H1 (cell line): ENCODE data around the gene SAA2. TPM values are rescaled to one million over a fixed set of nuclear protein-coding genes. Genes with fewer than 3 reads are reported as not detected.

ENCODE experiments used
- CTCF ChIA-PET: fragments of 300-600 bp; sonication (Branson Sonifier 250); formaldehyde crosslinking; loops from one replicate; lab custom pipeline; 2021; ENCODE audit not compliant: partially characterized antibody; lab: Charles Lee
- POLR2A ChIA-PET: fragments of 300-600 bp; sonication (Branson Sonifier 250); formaldehyde crosslinking; loops from one replicate; lab custom pipeline; 2021; ENCODE audit warnings: inconsistent platforms; ENCODE audit not compliant: partially characterized antibody; lab: Charles Lee
- DNase-seq, 2 experiments: peaks; one replicate each; pipeline versions ENCODE4 v3.0.0 to v3.0.0-alpha.2; 2010 to 2022; ENCODE audit warnings: low spot score in 2 of 2, low read depth in 1 of 2, mixed read lengths in 1 of 2
- FAIRE-seq: peaks from 2 replicates; lab custom pipeline; 2011; peaks lifted over from hg19 to GRCh38; lab: Jason Lieb, UNC
- H2AFZ ChIP-seq: 2 replicates; pipeline ENCODE4 v1.8.1; 2012; ENCODE audit warnings: low read length, inconsistent platforms
- H2AK5ac ChIP-seq: 2 replicates; pipeline ENCODE4 v1.6.1; 2013; ENCODE audit warnings: low read depth, low read length
- H2BK120ac ChIP-seq: replicated peaks from 2 replicates; pipeline ENCODE3; 2013; ENCODE audit warnings: low read depth, low read length, inconsistent platforms
- H2BK12ac ChIP-seq: 2 replicates; pipeline ENCODE4 v1.6.1; 2013; ENCODE audit warnings: low read depth, low read length
- H2BK15ac ChIP-seq: 2 replicates; pipeline ENCODE4 v1.6.1; 2013; ENCODE audit warnings: low read length
- H2BK20ac ChIP-seq: 2 replicates; pipeline ENCODE4 v1.6.1; 2013; ENCODE audit warnings: low read length
- H2BK5ac ChIP-seq: 2 replicates; pipeline ENCODE4 v1.6.1; 2013; ENCODE audit warnings: low read depth, low read length
- H3K14ac ChIP-seq: 2 replicates; pipeline ENCODE4 v1.6.1; 2013; ENCODE audit warnings: inconsistent platforms; ENCODE audit not compliant: insufficient read length
- H3K18ac ChIP-seq: 2 replicates; pipeline ENCODE4 v1.6.1; 2013; ENCODE audit warnings: low read length; ENCODE audit errors: extremely low read depth
- H3K23ac ChIP-seq: 2 replicates; pipeline ENCODE4 v1.6.1; 2013; ENCODE audit warnings: inconsistent platforms; ENCODE audit not compliant: insufficient read length
- H3K23me2 ChIP-seq: 2 replicates; pipeline ENCODE4 v1.6.1; 2013; ENCODE audit warnings: low read depth, low read length
- H3K27ac ChIP-seq: 2 replicates; pipeline ENCODE4 v1.6.1; 2011; ENCODE audit warnings: low read depth, low read length, inconsistent platforms
- H3K27me3 ChIP-seq, 4 experiments: replicated peaks in 1 of 4; 1 replicate in 1 of 4; 2 replicates in 3 of 4; pipeline versions ENCODE4 v1.6.1 to v1.8.1; 2011 to 2013; ENCODE audit warnings: low read length in 3 of 4, mild to moderate bottlenecking in 3 of 4, inconsistent platforms in 2 of 4, mixed read lengths in 2 of 4, moderate library complexity in 1 of 4; ENCODE audit not compliant: control insufficient read depth in 3 of 4, insufficient read depth in 3 of 4; ENCODE audit errors: extremely low read depth in 1 of 4
- H3K36me3 ChIP-seq, 4 experiments: 2 replicates each; pipeline versions ENCODE4 v1.6.1 to v1.8.1; 2011 to 2013; ENCODE audit warnings: mild to moderate bottlenecking in 4 of 4, low read length in 3 of 4, moderate library complexity in 2 of 4, control low read depth in 1 of 4, inconsistent platforms in 1 of 4; ENCODE audit not compliant: insufficient read depth in 4 of 4, control insufficient read depth in 2 of 4
- H3K4ac ChIP-seq: replicated peaks from 2 replicates; pipeline ENCODE3; 2013; ENCODE audit warnings: low read length, low read depth, mixed read lengths, inconsistent platforms; ENCODE audit not compliant: insufficient read length
- H3K4me1 ChIP-seq, 4 experiments: replicated peaks in 1 of 4; 1 replicate in 1 of 4; 2 replicates in 3 of 4; pipeline versions ENCODE4 v1.6.1 to v1.8.1; 2011 to 2013; ENCODE audit warnings: low read length in 3 of 4, inconsistent platforms in 2 of 4, mixed read lengths in 1 of 4; ENCODE audit not compliant: insufficient read depth in 4 of 4, control insufficient read depth in 3 of 4
- H3K4me2 ChIP-seq, 2 experiments: 2 replicates each; pipeline versions ENCODE4 v1.6.1 to v1.8.1; 2011 to 2013; ENCODE audit warnings: low read depth in 2 of 2, low read length in 2 of 2, control low read depth in 1 of 2, inconsistent platforms in 1 of 2, mild to moderate bottlenecking in 1 of 2; ENCODE audit not compliant: insufficient read depth in 1 of 2
- H3K4me3 ChIP-seq, 4 experiments: fragments of 200-600, 300-600 bp in 1 of 4; sonication (generic), shearing (Covaris generic), sonication (Bioruptor Twin) in 1 of 4; 2 replicates each; pipeline versions ENCODE4 v1.5.1 to v1.8.1; 2011 to 2016; ENCODE audit warnings: low read length in 4 of 4, low read depth in 3 of 4, control low read depth in 2 of 4, inconsistent platforms in 2 of 4, mild to moderate bottlenecking in 2 of 4, mixed read lengths in 1 of 4, moderate library complexity in 1 of 4; ENCODE audit not compliant: insufficient read depth in 2 of 4; ENCODE audit errors: extremely low read depth in 1 of 4
- H3K56ac ChIP-seq: replicated peaks from 2 replicates; pipeline ENCODE3; 2013; ENCODE audit warnings: low read depth, mild to moderate bottlenecking, mixed read lengths, low read length, inconsistent platforms; ENCODE audit not compliant: insufficient read length
- H3K79me1 ChIP-seq: 2 replicates; pipeline ENCODE4 v1.6.1; 2013; ENCODE audit warnings: low read depth, low read length, control low read depth
- H3K79me2 ChIP-seq, 2 experiments: 2 replicates each; pipeline versions ENCODE4 v1.6.1 to v1.8.1; 2012 to 2013; ENCODE audit warnings: low read length in 2 of 2, mild to moderate bottlenecking in 2 of 2, inconsistent platforms in 1 of 2; ENCODE audit not compliant: insufficient read depth in 2 of 2, control insufficient read depth in 1 of 2
- H3K9ac ChIP-seq, 4 experiments: replicated peaks in 1 of 4; 1 replicate in 1 of 4; 2 replicates in 3 of 4; pipeline versions ENCODE4 v1.6.1 to v1.8.1; 2011 to 2013; ENCODE audit warnings: low read depth in 3 of 4, low read length in 3 of 4, control low read depth in 2 of 4, mild to moderate bottlenecking in 2 of 4, moderate library complexity in 2 of 4, inconsistent platforms in 1 of 4; ENCODE audit errors: extremely low read depth in 1 of 4
- H3K9me3 ChIP-seq, 2 experiments: 2 replicates each; pipeline versions ENCODE4 v1.6.1 to v1.8.1; 2012 to 2013; ENCODE audit warnings: mild to moderate bottlenecking in 2 of 2, moderate library complexity in 2 of 2, control low read depth in 1 of 2, inconsistent platforms in 1 of 2, low read depth in 1 of 2, low read length in 1 of 2, mixed read lengths in 1 of 2; ENCODE audit not compliant: insufficient read depth in 2 of 2
- H4K20me1 ChIP-seq, 2 experiments: replicated peaks in 1 of 2; 2 replicates each; pipeline versions ENCODE3 to v1.8.1; 2011 to 2013; ENCODE audit warnings: inconsistent platforms in 2 of 2, low read length in 2 of 2, mild to moderate bottlenecking in 1 of 2; ENCODE audit not compliant: insufficient read depth in 2 of 2, control insufficient read depth in 1 of 2
- H4K5ac ChIP-seq: 2 replicates; pipeline ENCODE4 v1.6.1; 2013; ENCODE audit warnings: low read length, low read depth, mixed read lengths, inconsistent platforms; ENCODE audit not compliant: insufficient read length
- H4K8ac ChIP-seq: 2 replicates; pipeline ENCODE4 v1.8.0; 2013; ENCODE audit warnings: mild to moderate bottlenecking, moderate library complexity, low read length, inconsistent platforms; ENCODE audit not compliant: insufficient read depth; ENCODE audit errors: extremely low read depth
- H4K91ac ChIP-seq: replicated peaks from 2 replicates; pipeline ENCODE3; 2013; ENCODE audit warnings: low read length, mixed read lengths, inconsistent platforms; ENCODE audit not compliant: insufficient read length
- BRCA1 ChIP-seq: IDR thresholded peaks from 2 replicates; pipeline ENCODE4 v1.6.1; 2012; ENCODE audit warnings: low read depth, low read length, improper control_type of control experiment
- KDM5A ChIP-seq: fragments of 200-600 bp; IDR thresholded peaks from 2 replicates; pipeline ENCODE4 v1.7.1; 2012; ENCODE audit warnings: mild to moderate bottlenecking, low read length, inconsistent platforms, mixed read lengths
- POLR2AphosphoS5 ChIP-seq: IDR thresholded peaks from 2 replicates; pipeline ENCODE4 v1.6.1; 2011; ENCODE audit warnings: low read depth, low read length
- RFX5 ChIP-seq: IDR thresholded peaks from 2 replicates; pipeline ENCODE4 v1.6.1; 2011; ENCODE audit warnings: low read depth, low read length, improper control_type of control experiment, borderline replicate concordance
- SP4 ChIP-seq: IDR thresholded peaks from 2 replicates; pipeline ENCODE4 v1.6.1; 2012; ENCODE audit warnings: low read length, inconsistent platforms
- WGBS, 2 experiments: shearing (Covaris generic) in 1 of 2; methylation state at CpG; one replicate each; pipeline versions ENCODE4 v1.1.6 to v1.1.7; 2013 to 2015; ENCODE audit warnings: low lambda C conversion rate in 2 of 2, mixed read lengths in 2 of 2, inconsistent platforms in 1 of 2, low coverage in 1 of 2, missing lambda C conversion rate in 1 of 2; ENCODE audit not compliant: insufficient replicate concordance in 2 of 2, insufficient coverage in 1 of 2, insufficient read length in 1 of 2; ENCODE audit errors: extremely low coverage in 1 of 2, missing lambda C conversion rate in 1 of 2; 5-methylcytosine and 5-hydroxymethylcytosine counted together
- polyA plus RNA-seq, 7 experiments: library from polyadenylated mRNA; depleted of rRNA in 3 of 7; stranded (reverse) in 5 of 7; unstranded in 2 of 7; fragments of >200 nt in 5 of 7; fragments of 200-250 nt in 2 of 7; gene quantifications; 1 replicate in 5 of 7; 2 replicates in 1 of 7; 4 replicates in 1 of 7; pipeline versions ENCODE4 v1.2.1 to v1.2.3, GENCODE V29; 2011 to 2013; ENCODE audit warnings: missing spikeins in 2 of 7, mixed read lengths in 2 of 7
- total RNA-seq: library from RNA; stranded (reverse); fragmentation: NEBNext Ultra II Directional; extraction: Animal tissue kit (Norgen Biotek cat#: 25700); gene quantifications from 2 replicates; pipeline ENCODE4 v1.2.1, GENCODE V29; 2021

Gene SAA2
- total and polyA plus RNA-seq, 2 of the 8 experiments (the other 6 are each of a cell fraction or from before 2014, with no cell fraction given): not detected

- H3K23me2 ChIP-seq: no peaks in the 10 kb centered on the region
- no peak overlapping the region for H2BK15ac ChIP-seq
- no peak overlapping the region for H3K18ac ChIP-seq
- H3K9me3 ChIP-seq: no peaks in the 10 kb centered on the region
- H3K27me3 ChIP-seq: no peaks in the 10 kb centered on the region
- no peak overlapping the region for H2AFZ ChIP-seq
- H3K27ac ChIP-seq: no peak overlapping the region
- no peak overlapping the region for H3K9ac ChIP-seq
- POLR2A ChIA-PET: no interaction called here
- TF ChIP-seq BRCA1 (no peak), SP4 (no peak), POLR2AphosphoS5 (no peak), RFX5 (no peak), KDM5A (no peak)
- TF ChIP-seq, all 59 proteins: peak for 0
- H2BK20ac ChIP-seq: no peak overlapping the region
- H3K79me2 ChIP-seq: no peaks in the 10 kb centered on the region
- no peak overlapping the region for H4K5ac ChIP-seq
- H3K79me1 ChIP-seq: no peaks in the 10 kb centered on the region
- H3K56ac ChIP-seq: no peak overlapping the region
- H3K4me2 ChIP-seq: no peak overlapping the region
- H4K8ac ChIP-seq: no peak overlapping the region
- no peak overlapping the region for H3K23ac ChIP-seq
- peaks cover 8 to 76% (median 45%) of the 10 kb centered on the region in 4 experiments for H3K36me3 ChIP-seq
- DNase-seq (no peak), FAIRE-seq (no peak)
- H3K4ac ChIP-seq: no peak overlapping the region
- no peaks in the 10 kb centered on the region for H3K4me1 ChIP-seq
- no peak overlapping the region for H2BK12ac ChIP-seq
- H2BK5ac ChIP-seq: no peak overlapping the region
- H4K91ac ChIP-seq: no peak overlapping the region
- no peak overlapping the region for H2BK120ac ChIP-seq
- no peak overlapping the region for H2AK5ac ChIP-seq
- WGBS, 2 experiments: 89% methylated on average over 2 of the region's 2 CpGs; no CpG with 5 or more reads in 1 of the 2 experiments
- CTCF ChIA-PET: interaction anchor here (0.6 to 1.2 kb wide), 3 partner anchors 9 to 167 kb away, joined by 3 read pairs; no protein-coding TSS in a partner anchor
- H3K4me3 ChIP-seq: no peak overlapping the region
- H3K14ac ChIP-seq: no peak overlapping the region
- no peaks in the 10 kb centered on the region for H4K20me1 ChIP-seq
Measured at GRCh38 chr11:18282626-18283025, 34.2 kb upstream of the SAA2 start.
